HL-60/S4 (cell line): ENCODE results near the gene ZFYVE9.

ENCODE experiments used
- in situ Hi-C: fragments of 300-500 bp; cut with MboI; formaldehyde crosslinking; loops from 2 replicates; pipeline ENCODE4 v1.14.3; 2022; ENCODE audit warnings: low sequenced_read_pairs

Gene ZFYVE9

DNA sequence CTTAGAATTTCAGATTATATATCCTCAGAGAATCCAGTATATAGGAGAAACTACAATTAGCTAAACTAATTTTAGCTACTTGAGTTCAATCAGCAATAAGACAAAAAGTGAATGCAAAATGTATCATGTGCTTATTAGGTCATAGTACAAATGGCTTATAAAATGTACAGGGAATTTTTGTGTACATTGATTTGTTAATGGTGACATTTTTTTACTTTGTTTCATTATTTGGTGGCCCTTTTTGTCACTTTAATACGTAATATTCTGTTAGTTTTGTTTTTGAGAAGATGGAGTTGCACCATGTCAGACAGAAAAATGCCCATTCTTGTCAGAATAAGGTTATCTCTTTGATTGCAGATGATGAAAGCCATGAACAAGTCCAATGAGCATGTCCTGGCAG, 190.5 kb downstream of the ZFYVE9 start:
- in situ Hi-C loops: no loop called here

- in situ Hi-C loops: no loop called here
Observed at GRCh38 chr1:52334906-52335528, 193.1 kb downstream of the ZFYVE9 start.

DNA sequence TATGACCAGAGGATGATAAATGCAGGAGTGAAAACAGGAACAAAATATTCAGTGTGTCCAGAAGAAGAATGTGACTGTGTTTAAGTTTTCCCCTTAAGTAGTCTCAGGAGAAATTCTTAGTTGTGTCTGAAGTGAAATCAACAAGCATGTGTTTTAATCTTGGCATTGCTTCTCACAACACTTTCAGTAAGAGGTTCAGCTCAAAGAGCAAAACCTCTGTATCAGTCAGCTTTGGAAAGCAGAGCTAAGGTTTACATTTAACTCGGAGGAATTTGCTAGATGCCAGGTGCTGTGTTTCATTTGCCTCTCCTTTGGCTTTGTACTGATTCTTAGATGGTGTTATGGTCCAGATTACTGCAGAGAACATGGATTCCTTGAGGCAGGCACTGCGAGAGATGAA, 195.6 kb downstream of the ZFYVE9 start:
- in situ Hi-C loops: no loop called here

- in situ Hi-C loops: no loop called here
Observed at GRCh38 chr1:52341655-52342260, 199.9 kb downstream of the ZFYVE9 start.

DNA sequence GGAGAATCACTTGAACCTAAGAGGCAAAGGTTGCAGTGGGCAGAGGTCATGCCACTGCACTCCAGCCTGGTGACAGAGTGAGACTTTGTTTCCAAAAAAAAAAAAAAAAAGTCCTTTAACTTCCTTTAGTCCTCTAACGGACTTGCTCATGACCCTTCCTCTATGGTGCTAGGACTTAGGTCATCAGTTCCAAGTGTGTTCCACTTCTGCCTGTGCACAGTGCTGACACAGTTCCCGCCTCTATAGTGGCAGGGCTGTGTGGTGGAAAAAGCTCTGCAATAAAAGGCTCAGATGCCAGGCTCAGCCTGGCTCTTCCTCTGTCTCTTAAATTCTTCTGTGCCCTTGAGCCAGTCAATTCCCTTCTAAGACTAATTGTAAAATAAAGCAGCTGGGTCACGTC, 202.1 kb downstream of the ZFYVE9 start:
- in situ Hi-C loops: no loop called here

DNA sequence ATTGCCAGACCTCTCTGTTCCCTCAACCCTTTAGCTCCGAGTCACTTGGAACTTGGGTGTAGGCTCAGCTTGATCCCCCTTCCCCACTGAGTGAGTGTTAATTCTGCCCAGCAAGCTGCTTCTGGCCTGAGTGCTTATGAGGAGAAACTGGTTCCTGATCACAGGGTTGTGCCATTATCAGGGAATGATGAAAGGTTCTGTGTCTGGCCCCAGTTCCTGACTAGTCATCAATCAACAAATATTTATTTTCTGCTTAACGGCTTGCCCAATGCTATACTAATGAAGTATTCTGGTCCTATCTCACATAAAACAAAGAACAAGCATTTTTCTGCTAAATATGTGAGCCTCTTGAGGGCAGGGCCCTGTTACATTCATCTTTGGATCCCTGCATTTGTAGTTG, 203.4 kb downstream of the ZFYVE9 start:
- in situ Hi-C loops: no loop called here

DNA sequence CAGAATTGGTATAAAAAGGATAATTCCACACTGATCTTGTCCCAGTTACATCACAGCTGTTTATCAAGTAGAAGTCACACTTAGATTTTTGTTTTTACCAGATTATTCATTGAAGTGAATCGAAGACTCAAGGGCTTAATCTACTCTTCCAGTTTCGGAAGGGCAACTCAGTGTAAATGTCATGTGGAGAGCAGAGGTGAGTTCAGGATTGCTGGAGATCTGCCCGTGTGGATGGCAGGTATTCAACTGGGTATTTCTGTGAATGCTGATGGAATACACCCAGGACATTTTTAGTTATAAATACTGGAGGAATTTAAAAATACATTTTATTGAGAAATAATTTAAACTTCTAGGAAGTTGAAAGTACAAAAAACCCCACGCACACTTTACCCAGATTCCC, 204.8 kb downstream of the ZFYVE9 start:
- in situ Hi-C loops: no loop called here

DNA sequence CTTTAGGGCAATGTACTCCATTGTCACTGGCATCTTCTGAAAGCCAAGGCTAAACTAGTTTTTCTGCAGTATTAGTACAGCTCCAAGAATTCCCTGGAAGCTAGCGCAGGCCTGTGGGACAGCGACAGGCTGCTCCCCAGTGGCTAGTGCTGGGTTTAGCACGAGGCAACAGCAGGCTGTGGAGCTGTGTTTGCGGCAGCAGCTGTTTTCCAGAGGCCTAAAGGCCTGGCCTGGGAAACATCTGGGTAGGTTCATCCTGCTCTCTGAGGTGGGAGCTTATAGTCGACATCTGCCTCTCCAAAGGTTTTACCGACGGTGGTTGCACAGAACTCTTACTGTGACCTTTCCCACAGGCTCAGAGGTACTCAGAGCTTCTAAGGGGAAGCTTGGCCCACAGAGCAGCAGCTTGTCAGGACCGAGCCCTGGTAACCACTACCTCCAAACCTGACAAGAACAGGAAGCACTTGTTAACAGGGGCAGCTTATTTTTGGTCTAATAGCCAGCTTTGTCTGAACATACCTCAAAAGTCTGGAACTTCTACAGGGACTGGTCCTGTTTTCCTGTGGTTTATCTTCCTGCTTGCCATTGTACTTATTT, 206.9 kb downstream of the ZFYVE9 start:
- in situ Hi-C loops: no loop called here

DNA sequence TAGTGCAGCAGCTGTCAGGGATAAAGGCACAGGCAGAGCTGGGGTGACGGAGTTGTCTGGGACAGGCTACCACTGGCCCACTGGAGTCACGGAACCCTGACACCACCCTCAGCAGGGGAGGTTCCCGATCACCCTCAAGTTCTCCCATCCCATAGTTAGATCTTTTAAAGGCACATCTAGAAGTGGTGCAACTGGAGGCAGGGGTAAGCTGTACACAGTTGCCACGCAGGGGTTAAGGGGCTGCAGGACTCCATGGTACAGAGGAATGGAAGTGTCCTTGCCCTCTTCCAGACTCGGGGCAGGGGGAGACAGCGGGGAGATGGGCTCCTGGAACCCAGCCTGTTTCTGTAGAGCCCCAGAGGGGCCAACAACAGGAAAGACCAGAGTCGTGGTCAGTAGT, 210.8 kb downstream of the ZFYVE9 start:
- in situ Hi-C loops: no loop called here

DNA sequence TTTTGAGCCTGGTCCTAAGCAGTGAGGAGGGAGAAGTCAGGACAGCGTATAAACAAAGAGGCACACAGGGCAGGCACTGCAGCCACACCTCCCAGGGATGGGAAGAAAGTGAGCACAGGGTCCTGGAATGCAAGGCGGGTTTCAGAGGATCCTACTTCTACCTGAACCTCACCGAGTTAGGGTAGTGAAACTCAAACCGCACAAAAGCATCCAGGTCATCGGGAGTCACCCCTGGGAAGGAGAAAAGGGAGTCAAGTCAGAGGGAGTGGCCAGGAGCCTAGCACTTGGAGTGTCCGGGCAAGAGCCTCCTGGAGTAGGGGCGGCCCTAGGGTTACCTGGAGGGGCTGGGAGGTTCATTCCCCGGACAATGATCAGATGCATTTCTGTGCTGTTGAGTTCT, 213.5 kb downstream of the ZFYVE9 start:
- in situ Hi-C loops: no loop called here

DNA sequence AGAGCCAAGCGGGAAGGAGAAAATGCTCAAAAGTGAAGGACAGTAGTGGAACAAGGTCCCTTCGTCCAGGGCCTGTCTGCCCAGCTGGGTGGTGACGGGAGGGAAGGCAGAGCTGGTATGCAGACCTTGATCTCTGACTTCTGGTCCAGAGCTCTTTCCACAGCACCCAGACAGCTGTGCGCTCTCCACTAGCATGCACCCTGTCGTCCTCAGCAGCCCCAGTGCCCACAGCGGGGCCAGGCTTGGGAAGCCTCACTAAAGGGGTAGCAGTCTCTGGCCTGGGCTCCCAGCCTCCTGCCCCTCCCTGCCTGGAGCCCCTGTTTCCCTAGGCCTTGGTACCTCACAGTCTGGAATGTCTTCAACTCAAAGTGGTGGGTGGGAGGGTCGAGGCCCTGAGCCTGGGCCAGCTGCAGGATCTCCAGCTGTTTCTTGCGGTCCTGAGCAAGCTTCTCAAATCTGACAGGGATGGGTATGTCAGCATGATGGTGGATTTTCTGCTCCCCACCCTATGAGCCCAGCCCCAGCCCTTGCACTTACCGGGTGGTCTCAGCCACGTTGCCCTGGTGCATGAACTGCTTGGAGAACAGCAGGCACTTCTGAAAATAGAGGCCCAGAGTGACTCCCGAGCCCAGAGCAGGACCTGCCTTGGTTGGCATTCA, 214.1 kb downstream of the ZFYVE9 start:
- in situ Hi-C loops: no loop called here

GRCh38 chr1:52356818-52357355, 215.0 kb downstream of the ZFYVE9 start:
- in situ Hi-C loops: no loop called here

- in situ Hi-C loops: no loop called here
Observed at GRCh38 chr1:52357397-52357796, 215.5 kb downstream of the ZFYVE9 start.

DNA sequence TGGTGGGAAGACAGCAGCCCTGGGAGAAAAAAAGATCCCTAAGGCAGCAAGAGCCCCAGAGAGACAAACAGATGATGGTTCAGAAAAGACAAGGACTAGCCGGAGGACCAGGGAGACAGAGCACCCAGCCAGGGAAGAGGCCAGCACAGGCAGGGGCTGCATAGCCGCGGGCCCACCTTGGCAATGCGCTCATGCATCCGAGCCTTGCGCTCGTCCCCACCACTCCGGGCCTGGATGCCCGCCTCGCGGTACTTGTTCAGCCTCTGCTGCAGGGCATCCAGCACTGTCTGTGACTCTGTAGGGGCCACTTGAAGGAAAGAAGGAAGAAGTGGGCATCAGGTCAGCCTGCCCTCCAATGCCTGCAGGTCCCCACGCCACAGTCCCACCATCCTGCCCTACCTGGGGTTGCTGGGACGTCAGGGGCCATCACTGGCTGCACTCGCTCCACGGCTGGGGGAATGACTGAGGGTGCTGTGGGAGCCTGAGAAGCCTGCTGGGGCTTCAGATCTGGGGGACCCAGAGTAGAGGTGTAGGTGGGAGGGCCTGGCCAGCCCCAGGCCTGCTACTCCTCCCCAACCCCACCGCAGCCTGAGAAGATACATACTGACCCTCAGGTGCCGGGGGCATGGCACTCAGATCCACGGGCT, 217.1 kb downstream of the ZFYVE9 start:
- in situ Hi-C loops: no loop called here

- in situ Hi-C loops: no loop called here
Observed at GRCh38 chr1:52359676-52360594, 218.0 kb downstream of the ZFYVE9 start.

DNA sequence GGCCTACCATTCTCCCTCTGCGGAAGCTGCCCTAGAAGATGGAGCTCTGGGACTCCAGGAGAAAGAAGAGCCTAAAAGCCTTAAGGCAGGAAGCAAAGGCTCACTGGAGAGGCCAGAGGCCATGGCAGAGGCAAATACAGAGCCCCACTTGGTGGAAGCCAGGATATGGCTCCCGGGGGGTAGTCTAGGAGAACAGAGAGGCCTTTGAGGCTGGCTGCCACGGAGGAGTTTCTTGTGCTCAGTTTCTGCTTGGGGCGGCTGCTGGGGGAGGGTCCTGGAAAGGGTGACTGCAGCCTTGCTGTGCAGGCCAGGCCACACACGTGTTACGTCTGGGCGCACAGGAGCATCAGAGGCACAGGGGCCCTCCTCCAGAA, 218.7 kb downstream of the ZFYVE9 start:
- in situ Hi-C loops: no loop called here

DNA sequence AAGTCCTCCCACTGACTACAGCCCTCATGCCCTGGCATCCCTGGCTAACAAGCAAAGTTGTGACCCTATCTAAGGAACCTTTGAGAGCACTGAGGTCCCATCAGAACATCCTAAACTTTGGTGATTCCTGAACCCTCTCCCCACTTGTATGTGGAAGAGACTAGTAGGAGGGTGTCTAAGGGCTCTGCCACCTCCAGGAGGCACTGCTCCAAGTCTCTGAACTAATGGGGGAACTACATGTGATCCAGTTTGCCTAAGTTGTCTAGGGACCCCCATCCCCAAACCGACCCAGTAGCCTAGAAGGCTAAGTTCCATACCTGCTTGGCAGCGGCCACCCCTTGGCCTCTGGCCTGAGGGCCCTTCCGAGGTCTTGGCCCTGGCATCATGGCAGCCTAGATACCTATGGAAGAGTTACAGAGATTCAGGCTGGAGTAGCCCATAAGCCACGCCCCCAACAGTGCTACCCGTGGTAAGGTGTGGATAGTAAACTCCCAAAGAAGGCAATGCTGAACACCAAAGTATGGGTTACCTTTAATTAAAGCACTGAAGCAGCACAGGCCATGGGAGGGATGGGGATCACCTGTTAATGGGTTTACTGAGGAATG, 222.4 kb downstream of the ZFYVE9 start:
- in situ Hi-C loops: no loop called here

DNA sequence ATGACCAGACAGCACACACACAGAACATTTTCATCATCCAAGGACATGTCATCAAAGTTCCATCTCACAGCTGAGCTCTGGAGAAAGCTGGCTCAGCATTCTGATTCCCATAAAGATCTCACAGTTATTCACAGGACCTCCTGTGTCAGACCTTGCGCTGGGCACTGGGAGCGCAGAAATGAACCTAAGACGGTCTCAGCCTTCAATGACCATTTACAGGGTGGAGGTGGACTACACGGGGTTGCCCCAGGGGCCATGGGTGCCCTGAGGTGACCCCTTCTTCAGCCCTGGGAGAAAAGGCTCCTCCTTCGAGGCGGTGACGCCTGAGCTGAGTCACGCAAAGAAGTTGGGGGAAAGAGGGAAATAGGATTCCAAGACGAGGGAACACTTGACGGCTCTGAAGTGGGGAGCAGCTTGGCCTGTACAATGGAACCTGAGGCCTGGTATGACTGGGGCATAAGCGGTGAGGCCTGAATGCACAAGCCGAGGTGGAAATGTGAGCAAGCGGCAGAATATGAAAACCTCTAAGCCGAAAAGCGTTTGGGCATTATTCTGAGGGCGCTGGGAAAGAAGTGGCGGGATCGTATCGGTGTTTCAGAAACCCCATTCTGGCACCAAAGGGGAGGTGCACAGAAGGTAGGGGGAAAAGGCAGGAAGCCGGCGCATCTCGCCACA, 223.3 kb downstream of the ZFYVE9 start:
- in situ Hi-C loops: no loop called here

- in situ Hi-C loops: no loop called here
Observed at GRCh38 chr1:52365746-52366516, 224.0 kb downstream of the ZFYVE9 start, which contains the start of gene CC2D1B. CC2D1B (minus strand) TSS chr1:52366205; CDS start chr1:52364620, 1,585 bp downstream.
